Activated naive CD4-positive, alpha-beta T cell treated with anti-CD3 and anti-CD28 coated beads, Interleukin-2, amount 50 U/mL, for 24 hours (primary cell): ENCODE data around the gene CLSTN2.

Experiments used
- H3K27ac Mint-ChIP-seq: one replicate; pipeline ENCODE4 v1.8.0; 2021; ENCODE audit warnings: mild to moderate bottlenecking, mixed read lengths
- H3K27me3 Mint-ChIP-seq: one replicate; pipeline ENCODE4 v1.8.0; 2021; ENCODE audit warnings: mixed read lengths
- H3K36me3 Mint-ChIP-seq: one replicate; pipeline ENCODE4 v1.8.0; 2021; ENCODE audit warnings: mixed read lengths
- H3K4me1 Mint-ChIP-seq: one replicate; pipeline ENCODE4 v1.8.0; 2021; ENCODE audit warnings: mixed read lengths
- H3K4me3 Mint-ChIP-seq: one replicate; pipeline ENCODE4 v1.8.0; 2021; ENCODE audit warnings: mild to moderate bottlenecking, mixed read lengths
- H3K9me3 Mint-ChIP-seq: one replicate; pipeline ENCODE4 v1.8.0; 2021; ENCODE audit warnings: mixed read lengths

CLSTN2 gene

DNA sequence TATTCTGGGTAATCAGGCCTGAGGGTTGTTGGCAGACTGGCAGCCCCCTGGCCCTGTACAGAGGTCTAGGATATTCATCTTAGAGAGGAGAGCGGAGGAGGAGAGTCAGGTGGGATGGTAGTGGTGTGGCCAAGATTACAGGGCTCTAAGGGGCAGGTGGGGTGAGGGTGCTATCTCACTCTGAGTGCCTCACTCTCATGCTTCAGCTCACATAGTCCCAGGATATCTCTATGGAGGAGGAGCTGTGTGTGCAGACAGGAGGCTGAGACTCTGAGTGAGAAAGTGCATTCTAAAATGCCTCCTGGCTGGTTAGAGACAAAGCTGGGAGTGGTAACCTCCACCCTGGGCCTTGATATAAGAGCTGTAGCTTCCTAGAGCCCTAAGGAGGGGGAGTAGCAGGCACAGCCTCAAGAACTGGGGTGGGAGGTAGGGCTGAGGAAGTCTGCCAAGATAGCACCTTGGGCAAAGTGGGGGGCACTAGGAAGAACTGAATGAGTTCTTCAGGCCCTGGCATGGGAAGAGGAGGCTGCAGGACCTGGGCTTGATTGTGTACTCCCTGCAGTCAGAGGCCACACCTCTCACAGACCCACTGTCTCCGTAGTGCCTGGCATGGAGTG, 39.9 kb downstream of the CLSTN2 start:
- Mint-ChIP-seq H3K27ac (no peak overlapping the region), H3K9me3 (no peaks in the 10 kb centered on the region), H3K27me3 (peaks cover 2% of the 10 kb centered on the region), H3K4me1 (no peaks in the 10 kb centered on the region), H3K36me3 (no peaks in the 10 kb centered on the region), H3K4me3 (no peak overlapping the region)

DNA sequence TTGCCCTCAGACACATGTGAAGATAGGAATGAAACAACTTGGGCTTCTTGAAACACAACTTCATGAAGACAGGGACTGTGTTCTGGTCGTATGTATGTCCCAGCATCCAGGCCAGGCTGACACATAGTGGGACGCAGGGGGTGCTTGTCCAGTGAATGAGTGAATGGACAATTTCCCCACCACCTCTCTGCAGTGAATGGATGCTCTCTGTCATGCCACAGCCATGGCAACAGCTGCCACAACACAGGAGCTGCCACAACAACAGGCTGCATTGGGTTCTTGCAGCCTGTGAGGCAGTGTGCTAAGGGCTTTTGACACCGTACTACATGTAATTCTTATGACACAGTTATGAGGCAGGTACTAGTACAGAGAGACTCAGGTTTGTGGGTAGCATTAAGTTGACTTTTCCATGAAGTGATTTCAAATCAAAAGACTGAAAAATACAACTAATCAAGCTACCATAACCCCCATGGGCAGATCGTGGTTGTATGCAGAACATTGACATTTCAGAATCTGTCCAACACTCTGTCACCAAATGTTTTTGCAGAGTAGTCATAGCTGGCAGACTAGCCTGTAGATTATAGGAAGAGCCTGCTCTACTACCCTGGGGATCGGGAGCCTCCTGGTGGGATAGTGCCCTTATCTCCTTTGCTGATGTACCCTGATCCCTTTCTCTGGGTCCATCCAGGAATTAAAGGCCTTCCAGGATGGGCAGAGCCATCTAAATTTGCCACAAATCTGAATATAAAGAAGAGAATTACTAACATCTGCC, 40.8 kb downstream of the CLSTN2 start:
- H3K4me1 Mint-ChIP-seq, result no peaks in the 10 kb centered on the region
- H3K27me3 Mint-ChIP-seq, result peaks cover 2% of the 10 kb centered on the region
- no peak overlapping the region for H3K4me3 Mint-ChIP-seq
- H3K9me3 Mint-ChIP-seq, result no peaks in the 10 kb centered on the region
- no peaks in the 10 kb centered on the region for H3K36me3 Mint-ChIP-seq
- no peak overlapping the region for H3K27ac Mint-ChIP-seq

DNA sequence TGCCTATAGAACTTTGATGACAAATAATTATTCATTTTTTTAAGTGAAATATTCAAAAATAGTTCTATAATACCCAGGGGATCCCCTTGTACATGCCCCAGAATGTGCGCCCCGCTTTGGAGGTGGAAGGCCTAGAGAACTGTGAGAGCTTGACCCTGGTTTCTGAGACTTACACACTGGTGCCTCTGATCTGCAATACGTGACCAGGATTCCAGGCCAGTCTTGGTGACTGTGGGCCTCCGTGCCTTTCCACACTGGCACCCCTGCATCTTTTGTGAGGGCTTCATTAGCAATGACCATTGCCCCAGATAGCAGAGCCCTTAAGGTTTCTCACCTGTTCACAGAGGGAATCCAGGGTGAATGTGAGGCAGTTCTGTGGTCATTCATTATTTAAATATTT, 44.0 kb downstream of the CLSTN2 start:
- no peak overlapping the region for H3K4me3 Mint-ChIP-seq
- H3K27ac Mint-ChIP-seq, result no peak overlapping the region
- no peaks in the 10 kb centered on the region for H3K36me3 Mint-ChIP-seq
- H3K27me3 Mint-ChIP-seq, result peaks cover 1% of the 10 kb centered on the region
- no peaks in the 10 kb centered on the region for H3K9me3 Mint-ChIP-seq
- no peaks in the 10 kb centered on the region for H3K4me1 Mint-ChIP-seq

DNA sequence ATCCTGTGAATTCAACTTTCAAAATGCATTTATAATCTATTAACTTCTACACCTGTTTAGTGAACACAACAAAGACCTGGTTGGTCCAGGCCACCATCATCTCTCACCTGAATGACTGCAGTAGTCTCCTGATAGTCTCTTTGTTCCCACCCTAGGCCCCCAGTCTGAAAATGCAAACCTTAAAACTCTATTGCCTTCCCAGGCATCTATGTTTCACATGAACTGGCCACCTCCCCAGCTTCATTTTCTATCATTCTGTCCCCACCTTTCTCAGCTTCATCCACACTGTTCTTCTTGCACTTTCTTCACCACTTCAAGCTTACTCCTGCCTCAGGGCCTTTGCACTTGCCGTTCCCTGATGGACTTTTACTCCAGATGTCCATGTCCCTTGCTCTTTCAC, 45.0 kb downstream of the CLSTN2 start:
- Mint-ChIP-seq H3K4me1 (no peaks in the 10 kb centered on the region), H3K36me3 (no peaks in the 10 kb centered on the region), H3K27ac (no peak overlapping the region), H3K9me3 (no peaks in the 10 kb centered on the region), H3K27me3 (no peaks in the 10 kb centered on the region), H3K4me3 (no peak overlapping the region)

DNA sequence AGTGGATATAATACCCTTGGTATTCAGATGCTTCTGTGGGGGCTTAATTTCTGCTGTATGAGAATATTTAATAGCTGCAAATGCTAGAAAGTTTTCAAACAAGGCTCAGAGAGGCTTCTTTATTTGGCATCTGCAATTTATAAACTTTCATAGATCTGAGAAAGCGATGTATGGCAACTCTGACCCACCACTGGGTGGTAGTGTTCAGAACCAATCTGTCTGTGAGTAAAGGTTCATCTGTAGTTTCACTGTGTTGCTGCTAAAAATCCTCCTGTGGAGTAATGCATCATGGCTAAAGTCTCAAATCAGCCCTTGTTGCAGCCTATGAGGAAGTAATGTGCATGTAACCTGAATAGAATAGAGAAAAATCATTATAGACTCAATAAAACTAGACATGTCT, 47.4 kb downstream of the CLSTN2 start:
- Mint-ChIP-seq H3K36me3 (no peaks in the 10 kb centered on the region), H3K27ac (no peak overlapping the region), H3K27me3 (peaks cover 2% of the 10 kb centered on the region), H3K9me3 (no peaks in the 10 kb centered on the region), H3K4me3 (no peak overlapping the region), H3K4me1 (no peaks in the 10 kb centered on the region)

DNA sequence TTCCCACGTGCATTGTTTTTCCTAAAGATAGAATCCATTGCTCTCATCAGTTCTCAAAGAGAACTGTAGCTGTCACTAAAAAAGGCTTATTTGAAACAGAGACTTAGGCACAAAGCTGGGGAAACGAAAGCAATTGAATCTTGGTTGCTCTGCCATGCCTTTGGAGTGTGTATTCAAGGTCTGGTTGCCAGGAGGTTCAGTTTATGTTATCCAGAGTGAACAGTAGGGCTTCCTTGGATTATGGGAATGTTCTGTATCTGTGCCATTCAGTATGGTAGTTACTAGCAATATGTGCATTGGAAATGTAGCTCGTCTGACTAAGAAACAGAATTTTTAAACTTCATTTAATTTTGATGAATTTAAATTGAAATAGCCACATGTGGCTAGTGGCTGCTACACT, 50.6 kb downstream of the CLSTN2 start:
- Mint-ChIP-seq H3K27me3 (peaks cover 4% of the 10 kb centered on the region), H3K4me1 (no peaks in the 10 kb centered on the region), H3K9me3 (peaks cover 6% of the 10 kb centered on the region), H3K36me3 (no peaks in the 10 kb centered on the region), H3K27ac (no peak overlapping the region), H3K4me3 (no peak overlapping the region)

DNA sequence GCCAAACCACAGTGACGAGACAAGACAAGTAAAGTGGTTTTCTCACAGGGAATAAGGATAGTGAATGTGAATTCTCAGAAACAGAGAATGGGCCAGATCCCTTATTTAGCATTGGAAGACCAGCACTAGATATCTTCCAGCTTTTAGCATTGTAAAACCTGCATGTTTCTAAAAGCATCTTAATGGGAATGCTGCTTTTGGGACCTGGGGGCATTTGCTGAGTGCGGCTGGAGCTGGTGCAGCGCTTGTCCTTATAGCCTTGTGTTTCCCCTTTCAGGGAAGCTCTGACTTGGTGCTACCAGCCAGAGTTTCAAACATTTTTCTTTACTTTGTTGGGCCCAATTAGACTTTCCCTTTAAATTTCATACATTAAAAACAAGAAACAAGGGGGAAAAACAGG, 52.9 kb downstream of the CLSTN2 start:
- Mint-ChIP-seq H3K4me3 (no peak overlapping the region), H3K27me3 (peaks cover 4% of the 10 kb centered on the region), H3K36me3 (no peaks in the 10 kb centered on the region), H3K27ac (no peak overlapping the region), H3K9me3 (peaks cover 6% of the 10 kb centered on the region), H3K4me1 (no peaks in the 10 kb centered on the region)

DNA sequence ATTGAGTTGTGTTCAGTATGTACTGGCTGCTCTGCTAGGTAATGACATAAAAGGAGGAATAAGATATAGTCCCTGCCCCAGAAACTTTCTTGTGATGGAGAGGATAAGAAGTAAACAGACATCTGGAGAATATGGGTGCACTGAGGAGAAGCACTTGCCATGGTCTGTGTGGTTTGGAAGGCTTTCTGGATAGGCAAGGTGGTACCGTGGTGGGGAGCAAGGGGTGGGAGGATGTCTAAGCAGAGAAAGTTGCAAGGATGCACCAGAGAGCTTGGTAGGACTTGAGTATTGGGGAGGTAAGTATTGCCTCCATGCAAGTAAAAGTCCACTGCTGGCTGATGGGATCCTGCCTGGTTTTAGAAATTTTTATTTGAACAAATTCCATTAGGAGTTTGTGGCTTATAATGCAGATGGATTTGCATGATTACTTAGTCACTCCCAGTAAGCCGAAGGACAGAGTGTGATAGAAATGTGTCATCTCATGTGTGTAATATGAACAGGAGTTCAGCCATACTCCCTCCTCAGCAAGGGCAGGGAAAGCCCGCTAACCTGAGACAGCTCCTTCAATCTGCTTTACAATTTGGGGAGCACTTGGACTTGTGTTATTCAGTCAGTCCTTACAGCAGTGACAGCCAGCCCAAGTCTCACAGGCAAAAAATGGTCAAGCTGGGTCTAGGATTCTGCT, 53.6 kb downstream of the CLSTN2 start:
- peaks cover 4% of the 10 kb centered on the region for H3K27me3 Mint-ChIP-seq
- H3K36me3 Mint-ChIP-seq, result no peaks in the 10 kb centered on the region
- H3K4me1 Mint-ChIP-seq, result no peaks in the 10 kb centered on the region
- peaks cover 6% of the 10 kb centered on the region for H3K9me3 Mint-ChIP-seq
- H3K4me3 Mint-ChIP-seq, result no peak overlapping the region
- H3K27ac Mint-ChIP-seq, result no peak overlapping the region

DNA sequence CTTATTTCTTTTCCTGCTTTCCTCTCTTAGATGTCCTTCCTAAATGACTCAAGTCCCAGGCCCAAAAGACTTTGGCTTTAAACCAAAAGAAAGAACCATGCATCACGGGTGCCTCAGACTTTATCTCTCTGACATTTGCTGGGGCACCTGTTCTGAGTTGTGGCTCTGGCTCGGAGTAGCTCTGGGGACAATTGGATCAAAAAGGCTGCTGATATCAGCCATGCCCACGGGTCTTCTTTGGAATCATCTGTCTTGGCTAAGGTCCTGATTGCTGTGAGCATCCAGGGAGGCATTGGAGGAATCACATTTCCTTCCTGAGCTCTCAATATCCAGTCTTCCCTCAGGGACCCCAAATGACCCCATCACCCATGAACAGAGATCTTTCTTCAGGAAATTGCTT, 59.9 kb downstream of the CLSTN2 start:
- Mint-ChIP-seq H3K4me1 (no peaks in the 10 kb centered on the region), H3K27ac (no peak overlapping the region), H3K4me3 (no peak overlapping the region), H3K27me3 (no peaks in the 10 kb centered on the region), H3K9me3 (no peaks in the 10 kb centered on the region), H3K36me3 (no peaks in the 10 kb centered on the region)

DNA sequence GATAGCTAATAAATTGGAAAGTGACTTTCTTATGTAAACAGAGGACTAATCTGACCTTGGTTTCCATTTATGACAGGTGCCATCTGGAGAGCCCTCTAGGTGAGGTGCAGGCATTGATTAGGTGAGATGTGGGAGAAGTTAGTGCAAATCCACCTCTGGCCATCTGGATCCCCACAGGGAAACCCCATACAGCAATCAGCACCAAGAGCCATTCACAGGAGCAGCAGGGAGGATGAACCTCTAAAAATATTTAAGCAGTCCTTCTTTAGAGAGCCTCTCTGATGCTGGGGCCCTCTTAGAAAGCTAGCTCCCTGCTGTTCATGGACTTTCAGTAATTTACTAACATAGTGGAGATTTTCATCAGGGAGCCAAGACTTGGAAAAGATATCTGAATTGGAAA, 69.3 kb downstream of the CLSTN2 start:
- Mint-ChIP-seq H3K27me3 (no peaks in the 10 kb centered on the region), H3K4me1 (no peaks in the 10 kb centered on the region), H3K27ac (no peak overlapping the region), H3K36me3 (no peaks in the 10 kb centered on the region), H3K4me3 (no peak overlapping the region), H3K9me3 (no peaks in the 10 kb centered on the region)

DNA sequence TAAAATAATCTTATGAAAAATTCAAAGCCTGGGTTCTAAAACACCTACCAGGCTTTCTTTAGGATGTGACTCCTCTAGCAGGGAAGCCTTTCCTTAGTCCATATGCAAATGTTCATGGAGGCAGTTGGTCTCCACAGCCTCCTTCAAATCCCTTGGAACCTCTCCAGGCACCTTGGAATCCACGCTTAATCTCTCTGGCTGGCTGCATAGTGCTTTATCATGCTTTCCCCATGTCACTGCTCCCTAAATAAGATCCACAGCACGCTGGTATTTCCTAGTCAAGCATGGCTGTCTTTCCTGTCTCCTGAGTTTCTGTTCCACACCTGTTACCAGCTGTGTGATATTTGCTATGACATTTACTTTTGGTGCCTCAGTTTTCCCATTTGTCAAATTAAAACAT, 71.3 kb downstream of the CLSTN2 start:
- Mint-ChIP-seq H3K36me3 (no peaks in the 10 kb centered on the region), H3K4me3 (no peak overlapping the region), H3K4me1 (no peaks in the 10 kb centered on the region), H3K27ac (no peak overlapping the region), H3K27me3 (peaks cover 3% of the 10 kb centered on the region), H3K9me3 (no peaks in the 10 kb centered on the region)

DNA sequence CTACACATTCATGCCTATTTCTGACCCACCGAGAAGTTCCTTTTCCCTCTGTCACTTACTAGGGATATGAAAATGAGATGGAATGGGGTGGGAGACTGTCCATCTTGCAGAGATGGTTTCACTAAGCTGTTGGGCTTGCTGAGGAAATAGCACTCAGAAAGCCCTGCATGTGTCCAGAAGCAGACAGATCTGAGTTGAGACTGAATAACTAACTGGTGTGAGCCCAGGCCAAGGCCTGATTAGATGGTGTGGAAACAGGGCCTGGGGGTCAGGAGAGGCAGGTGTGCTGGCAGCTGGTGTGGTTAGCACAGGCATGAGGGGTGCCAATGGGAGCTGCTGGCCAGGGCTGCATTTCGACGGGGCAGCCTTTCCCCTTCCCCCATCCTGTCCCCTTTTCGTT, 72.1 kb downstream of the CLSTN2 start:
- Mint-ChIP-seq H3K27me3 (peaks cover 3% of the 10 kb centered on the region), H3K27ac (no peak overlapping the region), H3K4me1 (no peaks in the 10 kb centered on the region)

DNA sequence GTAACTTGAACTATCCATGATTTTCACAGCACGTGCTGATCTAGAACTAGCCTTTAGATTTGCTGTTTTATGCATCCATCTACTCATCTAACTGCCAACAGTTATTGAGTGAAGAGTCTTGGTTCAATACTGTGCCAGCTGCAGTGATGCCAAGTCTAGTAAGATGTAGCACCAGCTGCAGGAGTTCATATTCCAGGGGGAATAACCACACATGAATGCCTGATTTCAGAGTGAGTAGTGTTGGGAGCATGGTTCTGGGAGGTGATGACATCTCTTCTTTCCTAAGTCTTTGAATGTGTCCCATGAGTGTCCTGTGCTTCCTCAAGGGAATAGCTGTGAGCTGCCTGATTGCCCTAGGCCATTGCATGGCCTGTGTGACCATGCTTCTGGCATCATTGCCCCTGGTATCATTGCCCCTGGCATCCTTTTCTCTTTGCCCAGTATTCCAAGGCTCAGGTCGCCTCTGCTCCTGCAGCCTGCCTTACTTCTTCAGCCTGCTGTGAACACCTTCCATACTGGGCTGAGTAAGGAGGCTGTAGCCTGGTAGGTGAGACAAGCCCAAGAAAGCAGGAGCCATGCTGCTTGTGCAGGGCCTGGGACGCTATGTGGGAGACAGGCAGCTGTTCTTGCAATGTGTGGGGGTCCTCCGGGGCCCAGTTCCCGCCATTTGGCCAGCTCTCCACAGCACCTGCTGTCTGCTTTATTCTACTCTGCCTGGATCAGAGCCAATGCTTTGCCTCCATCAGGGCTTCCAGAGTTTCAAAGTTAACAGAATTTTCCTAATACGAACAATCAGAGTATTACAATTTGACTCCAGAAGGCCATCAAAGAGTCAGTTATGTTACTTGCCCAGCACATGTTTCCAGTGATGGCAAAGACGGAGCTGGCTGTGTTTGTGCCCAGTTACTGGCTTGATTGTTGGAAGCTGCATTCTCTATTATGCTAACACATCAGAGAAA, 73.2 kb downstream of the CLSTN2 start:
- no peaks in the 10 kb centered on the region for H3K4me1 Mint-ChIP-seq
- H3K36me3 Mint-ChIP-seq, result no peaks in the 10 kb centered on the region
- H3K9me3 Mint-ChIP-seq, result no peaks in the 10 kb centered on the region
- no peak overlapping the region for H3K4me3 Mint-ChIP-seq
- H3K27me3 Mint-ChIP-seq, result peaks cover 3% of the 10 kb centered on the region
- no peak overlapping the region for H3K27ac Mint-ChIP-seq

More for the DNA sequence above, 72.1 kb downstream of the CLSTN2 start:
- Mint-ChIP-seq H3K4me3 (no peak overlapping the region), H3K9me3 (no peaks in the 10 kb centered on the region), H3K36me3 (no peaks in the 10 kb centered on the region)

DNA sequence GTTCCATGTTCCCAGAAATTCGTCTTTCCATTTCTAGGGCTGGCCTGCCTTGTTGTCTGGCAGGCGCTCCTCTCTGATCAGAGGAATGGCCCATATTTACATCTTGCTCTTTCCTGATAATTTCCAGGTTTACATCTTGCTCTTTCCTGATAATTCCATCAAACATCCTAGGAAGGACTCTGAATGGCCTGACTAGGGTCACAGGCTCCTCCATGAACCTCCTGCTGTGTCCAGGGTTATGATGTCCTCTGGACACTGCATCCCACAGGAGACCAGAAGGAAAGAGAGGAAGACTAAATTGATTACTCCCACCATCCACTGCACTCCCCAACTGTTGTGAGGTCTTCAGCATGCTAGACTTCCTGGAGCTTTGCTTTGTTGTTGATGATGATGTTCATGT, 75.4 kb downstream of the CLSTN2 start:
- no peaks in the 10 kb centered on the region for H3K4me1 Mint-ChIP-seq
- H3K27me3 Mint-ChIP-seq, result peaks cover 3% of the 10 kb centered on the region
- no peak overlapping the region for H3K27ac Mint-ChIP-seq
- no peaks in the 10 kb centered on the region for H3K9me3 Mint-ChIP-seq
- no peak overlapping the region for H3K4me3 Mint-ChIP-seq
- H3K36me3 Mint-ChIP-seq, result no peaks in the 10 kb centered on the region

DNA sequence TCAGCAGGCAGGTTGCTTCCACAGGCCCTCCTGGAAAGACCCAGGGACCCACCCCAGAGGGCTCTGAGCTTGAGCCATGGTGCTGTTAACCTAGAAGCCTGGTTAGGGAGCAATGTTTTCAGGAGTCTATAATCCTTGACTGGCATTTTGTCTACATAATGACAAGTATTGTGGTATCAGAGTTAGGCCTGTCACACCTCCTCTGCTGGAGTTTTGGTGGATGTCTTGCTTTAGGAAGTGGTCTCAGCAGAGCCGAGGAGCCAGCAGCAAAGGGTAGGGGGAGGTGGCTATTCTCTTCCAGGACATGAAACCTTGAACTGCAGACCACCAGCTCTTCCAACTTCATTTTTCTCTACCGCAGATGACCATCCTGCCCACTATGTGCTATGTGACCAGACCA, 76.1 kb downstream of the CLSTN2 start:
- Mint-ChIP-seq H3K4me1 (no peaks in the 10 kb centered on the region), H3K4me3 (no peak overlapping the region), H3K27ac (no peak overlapping the region), H3K36me3 (no peaks in the 10 kb centered on the region), H3K27me3 (peaks cover 3% of the 10 kb centered on the region), H3K9me3 (no peaks in the 10 kb centered on the region)
